AG20443 (cell line): ENCODE data around the gene HIVEP3.
"Not testable (repeated sequence)": the region's sequence is repeated elsewhere in the genome, so short reads cannot be mapped to it uniquely, and the experiment has no call there.

Experiments used
- DNase-seq: peaks from one replicate; pipeline ENCODE4 v3.0.0; 2012; ENCODE audit warnings: low spot score, mixed read lengths

HIVEP3 gene

GRCh38 chr1:41712081-41712480 lies 206.6 kb downstream of the HIVEP3 start:
- no peak for DNase-seq

- no peak for DNase-seq
Observed at GRCh38 chr1:41711581-41711980, 207.1 kb downstream of the HIVEP3 start.

DNA sequence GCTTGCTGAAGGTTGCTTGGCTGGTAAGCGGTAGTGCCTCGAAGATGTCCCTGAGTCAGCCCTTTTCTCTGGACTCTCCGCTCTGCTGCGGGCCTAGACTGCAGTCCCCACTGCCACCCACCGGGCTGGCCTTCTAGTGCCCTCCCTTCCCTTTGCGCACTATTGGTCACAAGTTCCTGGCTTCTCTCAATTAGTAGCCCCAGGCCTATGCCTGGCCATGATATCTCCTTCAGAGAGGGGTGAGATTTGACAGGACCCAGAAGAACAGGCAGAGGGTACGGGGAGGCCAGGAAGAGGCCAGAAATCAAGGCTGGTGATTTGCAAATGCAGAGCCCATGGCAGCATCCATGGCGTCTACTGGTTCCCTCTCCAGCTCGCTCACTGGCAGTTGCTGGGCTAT lies 207.7 kb downstream of the HIVEP3 start:
- DNase-seq: no peak

DNA sequence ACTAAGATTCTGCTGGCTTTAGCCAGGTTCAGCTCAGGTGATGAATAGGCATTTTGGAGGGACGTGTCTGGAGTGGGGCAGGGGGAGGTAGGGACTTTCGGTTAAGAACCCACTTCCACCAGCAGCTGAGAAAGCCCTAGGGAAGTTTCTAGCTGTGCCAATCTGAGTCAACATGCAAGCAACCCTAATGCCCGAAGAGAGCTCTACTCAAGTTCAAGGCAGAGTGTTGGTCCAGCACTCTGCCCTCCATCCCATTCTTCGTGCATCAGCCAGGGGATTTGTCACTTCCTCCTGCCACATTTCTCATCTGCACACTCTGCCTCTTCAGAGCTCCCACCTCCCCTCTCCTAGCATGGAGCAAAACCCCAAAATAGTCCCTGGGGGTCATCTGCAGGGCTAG lies 208.8 kb downstream of the HIVEP3 start:
- DNase-seq: no peak

GRCh38 chr1:41709331-41709730 lies 209.4 kb downstream of the HIVEP3 start:
- no peak for DNase-seq

DNA sequence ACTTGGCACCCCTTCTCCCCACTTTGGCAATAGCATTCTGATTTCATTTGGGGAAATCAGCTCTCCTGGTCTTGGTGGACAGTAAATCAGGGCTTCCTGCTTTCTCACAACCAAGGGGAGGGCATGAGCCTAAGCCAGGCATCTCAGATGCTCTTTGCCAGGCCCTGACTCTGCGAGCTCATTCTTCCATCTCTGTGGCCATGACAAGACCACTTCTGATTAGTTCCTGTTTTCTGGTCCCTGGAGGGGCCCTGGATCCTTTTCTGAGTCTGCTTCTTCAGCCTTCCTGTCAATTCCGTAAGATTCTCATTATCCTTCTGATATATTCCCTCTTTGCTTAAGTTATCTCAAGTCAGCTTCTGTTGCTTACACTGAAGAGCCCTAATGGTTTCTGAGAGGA lies 210.4 kb downstream of the HIVEP3 start:
- DNase-seq: no peak

DNA sequence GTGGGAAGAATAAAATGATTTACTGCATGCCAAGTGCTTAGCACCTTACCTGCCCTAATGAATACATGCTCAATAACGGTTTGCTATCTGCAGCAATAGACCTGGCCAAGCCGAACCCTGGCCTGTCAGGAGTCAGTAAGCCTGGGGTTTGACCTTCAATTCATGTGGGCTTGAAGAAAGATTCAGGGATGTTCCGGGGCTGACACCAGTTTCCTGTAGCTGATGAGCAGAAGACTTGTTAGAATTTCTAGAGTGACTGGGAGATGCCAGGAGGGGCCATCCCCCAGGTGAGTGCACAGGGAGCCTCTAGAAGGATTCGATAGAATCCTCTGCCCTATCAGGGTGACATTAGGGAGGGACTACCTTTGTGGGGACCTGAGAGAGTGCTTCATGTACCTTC lies 210.9 kb downstream of the HIVEP3 start:
- DNase-seq: no peak

GRCh38 chr1:41705798-41706197 lies 212.9 kb downstream of the HIVEP3 start:
- DNase-seq: no peak

DNA sequence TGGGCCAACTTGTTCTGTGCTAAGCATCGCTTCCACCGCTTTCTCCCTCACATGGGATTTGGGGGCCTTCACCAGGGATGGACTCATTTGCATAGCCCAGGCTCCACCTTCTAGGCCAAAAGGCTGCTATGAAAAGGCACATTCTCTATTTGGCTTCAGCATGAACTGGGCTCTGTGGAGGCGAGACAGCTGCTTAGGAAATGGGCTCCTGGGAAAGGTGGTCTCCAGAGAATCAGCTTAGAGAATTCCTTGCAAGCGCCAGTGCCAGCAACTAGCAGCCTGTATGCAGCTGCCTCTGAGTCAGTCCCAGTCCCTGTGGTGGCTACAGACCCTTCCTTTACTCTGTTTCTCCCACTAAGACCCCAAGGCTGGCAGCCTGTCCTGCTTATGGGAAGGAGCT lies 214.5 kb downstream of the HIVEP3 start:
- no peak for DNase-seq

DNA sequence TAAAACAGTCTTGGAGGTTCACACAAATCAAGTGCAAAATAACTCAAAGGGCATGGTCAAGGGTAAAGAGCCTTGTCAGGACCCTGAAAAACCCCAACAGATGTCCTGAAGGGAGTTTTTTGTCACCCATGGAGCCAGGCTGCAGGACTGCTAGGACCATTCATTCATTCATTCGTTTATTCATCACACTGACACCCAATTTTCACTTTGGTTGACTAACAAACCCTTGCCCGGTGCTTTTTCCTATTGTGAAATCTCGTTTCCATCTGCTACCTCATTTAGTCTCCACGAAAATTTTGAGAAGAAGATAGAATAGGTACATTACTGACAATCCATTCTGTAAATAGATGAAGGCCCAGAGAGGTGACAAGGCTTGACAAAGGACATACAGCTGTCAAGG lies 216.0 kb downstream of the HIVEP3 start:
- no peak for DNase-seq

GRCh38 chr1:41700986-41701535 lies 217.7 kb downstream of the HIVEP3 start:
- DNase-seq: no peak

DNA sequence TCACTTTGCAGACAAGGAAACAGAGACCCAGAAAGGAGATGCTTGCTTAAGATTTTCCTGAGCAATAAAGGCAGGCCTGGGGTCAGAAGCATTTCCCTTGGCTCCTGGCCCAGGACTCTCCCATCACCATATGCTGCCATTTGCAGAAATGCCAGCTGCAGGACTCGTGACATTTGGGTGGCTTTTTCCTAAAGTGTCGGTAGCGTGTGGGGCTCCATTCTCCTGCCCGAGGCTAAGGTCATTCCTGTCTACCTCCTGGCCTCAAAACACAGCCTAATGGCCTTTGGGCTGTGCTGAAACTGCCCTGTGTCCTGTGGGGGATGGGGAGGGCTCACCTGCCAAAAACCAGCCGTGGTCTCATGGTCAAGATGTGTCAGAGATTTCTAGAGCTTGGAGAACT lies 218.1 kb downstream of the HIVEP3 start:
- no peak for DNase-seq

GRCh38 chr1:41699861-41700248 lies 218.9 kb downstream of the HIVEP3 start:
- no peak for DNase-seq

GRCh38 chr1:41698916-41699860 lies 219.5 kb downstream of the HIVEP3 start:
- no peak for DNase-seq

GRCh38 chr1:41696381-41696780 lies 222.3 kb downstream of the HIVEP3 start:
- DNase-seq: no peak

GRCh38 chr1:41695118-41695745 lies 223.5 kb downstream of the HIVEP3 start:
- DNase-seq: no peak

DNA sequence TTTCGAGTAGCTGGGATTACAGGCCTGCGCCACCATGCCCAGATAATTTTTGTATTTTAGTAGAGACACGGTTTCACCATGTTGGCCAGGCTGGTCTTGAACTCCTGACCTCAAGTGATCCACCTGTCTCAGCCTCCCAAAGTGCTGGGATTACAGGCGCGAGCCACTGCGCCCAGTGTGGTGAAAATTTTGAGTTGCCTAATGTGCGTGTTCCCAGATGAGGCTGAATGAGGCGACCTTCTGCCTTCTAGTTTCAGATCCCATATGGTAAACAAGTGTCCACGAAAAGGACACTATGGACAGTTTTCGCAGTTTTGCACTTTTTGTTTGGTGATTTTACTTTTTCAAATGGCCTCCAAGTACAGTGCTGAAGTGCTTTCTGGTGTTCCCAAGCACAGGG lies 226.8 kb downstream of the HIVEP3 start:
- not testable (repeated sequence) for DNase-seq

DNA sequence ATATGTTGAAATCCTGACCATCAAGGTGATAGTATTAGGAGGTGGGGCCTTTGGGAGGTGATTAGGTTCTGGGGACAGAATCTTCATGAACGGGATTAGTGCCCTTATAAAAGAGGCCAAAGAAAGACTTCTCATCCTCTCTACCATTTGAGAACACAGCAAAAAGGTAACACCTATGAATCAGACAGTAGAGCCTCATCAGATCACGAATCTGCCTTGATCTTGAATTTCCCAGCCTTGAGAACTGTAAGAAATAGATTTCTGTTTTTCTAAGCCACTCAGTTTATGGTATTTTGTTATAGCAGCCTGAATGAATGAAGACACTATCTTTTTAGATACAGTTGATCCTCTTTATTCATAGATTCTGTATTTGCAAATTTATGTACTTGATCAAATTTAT lies 227.3 kb downstream of the HIVEP3 start:
- no peak for DNase-seq

DNA sequence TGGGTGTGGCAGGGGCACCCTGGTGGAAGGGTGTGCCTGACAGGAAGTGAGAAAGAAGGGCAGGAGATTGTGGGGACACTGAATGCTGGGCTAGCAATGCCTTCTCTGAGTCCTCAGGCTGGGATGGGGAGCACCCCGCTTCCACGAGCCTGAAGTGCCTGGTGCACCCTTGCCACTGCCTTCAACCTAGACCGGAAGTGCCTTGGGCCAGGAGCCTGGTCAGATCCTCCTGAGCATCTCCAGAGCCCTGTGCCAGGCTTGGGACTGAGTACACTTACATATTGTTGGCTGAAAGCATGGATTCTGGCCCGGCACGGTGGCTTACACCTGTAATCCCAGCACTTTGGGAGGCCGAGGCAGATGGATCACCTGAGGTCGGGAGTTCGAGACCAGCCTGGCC lies 228.4 kb downstream of the HIVEP3 start:
- no peak for DNase-seq

- peak; percentile 29 for DNase-seq
Observed at GRCh38 chr1:41689558-41689981, 229.2 kb downstream of the HIVEP3 start.

DNA sequence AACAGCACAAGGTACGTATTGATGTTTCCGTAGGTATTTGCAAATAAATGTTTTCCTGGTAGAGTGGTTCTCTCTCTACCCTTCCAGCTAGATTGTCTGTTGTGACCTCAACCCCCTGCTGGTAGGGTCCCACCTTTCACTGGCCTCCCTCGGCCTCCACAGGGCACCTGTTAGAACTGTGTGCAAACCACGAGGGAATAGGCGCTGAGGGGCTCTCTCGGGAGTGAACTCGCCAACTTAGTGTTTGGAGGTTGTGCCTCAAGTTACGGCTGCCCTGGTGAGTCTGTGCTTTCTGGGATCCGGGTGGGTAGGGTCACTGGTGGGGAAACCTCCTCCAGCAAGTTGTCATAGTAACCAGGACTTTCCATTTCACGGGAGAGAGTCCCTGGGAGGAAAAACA lies 229.6 kb downstream of the HIVEP3 start:
- DNase-seq: no peak

- no peak for DNase-seq
Observed at GRCh38 chr1:41687007-41687406, 231.7 kb downstream of the HIVEP3 start.
